Upper lobe of left lung (tissue), 6 donors: ENCODE data around the gene ARHGAP10. TPM values are rescaled to one million over a fixed set of nuclear protein-coding genes. Genes with fewer than 3 reads are reported as not detected.
A peak's percentile ranks its signal among the peaks of the same experiment; 100 is the strongest.

Experiments
- ATAC-seq, 2 donors: fragments of 200-7000 bp; cut with Tn5 transposase; one replicate each; pipeline ENCODE4 v1.9.1; 2022; ENCODE audit warnings: mild to moderate bottlenecking in 2 of 2, moderate library complexity in 2 of 2; ENCODE audit not compliant: low FRiP score in 2 of 2
- DNase-seq, 2 donors: peaks; one replicate each; pipeline ENCODE4 v3.0.0-alpha.2; 2019 to 2020
- H3K27ac ChIP-seq, 4 donors: fragments of 200-600 bp; sonication (generic); one replicate each; pipeline ENCODE4 v1.5.1; 2016 to 2019
- H3K27me3 ChIP-seq, 4 donors: fragments of 200-600 bp; sonication (generic); one replicate each; pipeline ENCODE4 v1.5.1; 2017 to 2019
- H3K36me3 ChIP-seq, 4 donors: fragments of 200-600 bp; sonication (generic); one replicate each; pipeline ENCODE4 v1.5.1; 2016 to 2019
- H3K4me1 ChIP-seq, 4 donors: fragments of 200-600 bp; sonication (generic); one replicate each; pipeline ENCODE4 v1.5.1; 2018 to 2019
- H3K4me3 ChIP-seq, 4 donors: fragments of 200-600 bp; sonication (generic); one replicate each; pipeline ENCODE4 v1.5.1; 2017 to 2019; ENCODE audit warnings: mild to moderate bottlenecking in 2 of 4, moderate library complexity in 1 of 4
- H3K9me3 ChIP-seq, 4 donors: fragments of 200-600 bp; sonication (generic); one replicate each; pipeline ENCODE4 v1.5.1; 2018 to 2019
- CTCF ChIP-seq, 6 experiments: fragments of 450-650 bp in 4 of 6; fragments of 200-600 bp in 2 of 6; sonication (generic) in 2 of 6; IDR thresholded peaks; one replicate each; pipeline ENCODE4 v1.5.1; 2016 to 2019; ENCODE audit warnings: antibody characterized with exemption in 6 of 6
- EP300 ChIP-seq, 4 donors: sonication (generic); formaldehyde crosslinking; IDR thresholded peaks; one replicate each; pipeline ENCODE4 v1.5.1; 2017; ENCODE audit warnings: antibody characterized with exemption in 4 of 4, control low read depth in 2 of 4
- POLR2A ChIP-seq, 4 donors: fragments of 450-650 bp; IDR thresholded peaks; one replicate each; pipeline ENCODE4 v1.5.1; 2016 to 2017; ENCODE audit warnings: antibody characterized with exemption in 4 of 4, mild to moderate bottlenecking in 2 of 4
- POLR2AphosphoS5 ChIP-seq, 2 donors: sonication (generic); formaldehyde crosslinking; IDR thresholded peaks; one replicate each; pipeline ENCODE4 v1.5.1; 2017; ENCODE audit warnings: antibody characterized with exemption in 2 of 2
- WGBS, 2 donors: methylation state at CpG; one replicate each; pipeline ENCODE4 v1.1.5; 2017 to 2018; 5-methylcytosine and 5-hydroxymethylcytosine counted together
- total RNA-seq, 6 donors: library from RNA; depleted of rRNA in 4 of 6; stranded (reverse); fragments of >200 nt in 4 of 6; gene quantifications; one replicate each; pipeline versions ENCODE4 v1.1.0 to v1.2.1, GENCODE V29; 2016 to 2021
- donor health status: DM: no; HTN: no; CAD: no; lungs with moderate emphysema.
- donor health status: DM: no; HTN: yes; CAD: no; lungs with severe emphysema.

ARHGAP10 gene
- total RNA-seq, 6 donors from 2014 or later = 25.9 to 47.1 (median 29.5) TPM

- no peaks in the 10 kb centered on the region for H3K27me3 ChIP-seq
- H3K36me3 ChIP-seq = no peaks in the 10 kb centered on the region
- H3K27ac ChIP-seq = no peak overlapping the region
- 69 to 74% methylated on average over 2 of the region's 2 CpGs for WGBS, 2 donors
- TF ChIP-seq CTCF (IDR thresholded peaks at IDR 0.05) (no peak), POLR2A (IDR thresholded peaks at IDR 0.05) (no peak), EP300 (IDR thresholded peaks at IDR 0.05) (no peak), POLR2AphosphoS5 (IDR thresholded peaks at IDR 0.05) (no peak)
- ATAC-seq (peak in 1 of 2 donors; percentile 57), DNase-seq (no peak)
- no peaks in the 10 kb centered on the region for H3K9me3 ChIP-seq
- no peaks in the 10 kb centered on the region for H3K4me1 ChIP-seq
- no peak overlapping the region for H3K4me3 ChIP-seq
Observed at GRCh38 chr4:148030193-148030873, 298.4 kb downstream of the ARHGAP10 start.

DNA sequence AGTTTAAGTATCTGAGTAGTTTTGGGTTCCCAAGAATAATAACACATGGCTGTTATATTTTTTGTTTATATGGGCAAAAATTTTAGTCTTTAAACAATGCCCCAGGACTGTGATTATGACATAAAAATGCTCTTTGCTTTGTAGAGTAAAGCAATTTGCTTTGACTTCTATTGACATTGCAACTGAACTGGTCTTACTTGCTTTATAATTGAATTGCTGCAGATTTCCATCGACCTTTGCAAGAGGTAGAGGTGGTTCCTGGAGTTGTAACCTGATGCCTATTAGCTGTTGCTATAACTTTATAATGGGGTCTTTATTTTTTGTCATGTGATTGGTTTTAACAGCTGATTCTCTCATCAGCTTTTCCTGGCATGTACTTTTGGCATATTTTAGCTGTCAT is 302.9 kb downstream of the ARHGAP10 start:
- Histone ChIP-seq H3K27ac (no peak overlapping the region), H3K4me3 (no peak overlapping the region), H3K36me3 (no peaks in the 10 kb centered on the region), H3K9me3 (no peaks in the 10 kb centered on the region), H3K27me3 (no peaks in the 10 kb centered on the region), H3K4me1 (no peaks in the 10 kb centered on the region)
- 37 to 58% methylated on average over 1 of the region's 1 CpG for WGBS, 2 donors
- no peak for DNase-seq
- TF ChIP-seq POLR2A (IDR thresholded peaks at IDR 0.05) = no peak
- no peak for TF ChIP-seq EP300 (IDR thresholded peaks at IDR 0.05)
- TF ChIP-seq POLR2AphosphoS5 (IDR thresholded peaks at IDR 0.05) = no peak
- TF ChIP-seq CTCF (IDR thresholded peaks at IDR 0.05) = no peak
- no peak for ATAC-seq

- ATAC-seq (no peak), DNase-seq (no peak)
- TF ChIP-seq CTCF (IDR thresholded peaks at IDR 0.05) (no peak), POLR2A (IDR thresholded peaks at IDR 0.05) (no peak), POLR2AphosphoS5 (IDR thresholded peaks at IDR 0.05) (no peak), EP300 (IDR thresholded peaks at IDR 0.05) (no peak)
- Histone ChIP-seq H3K9me3 (no peaks in the 10 kb centered on the region), H3K27ac (no peak overlapping the region), H3K36me3 (no peaks in the 10 kb centered on the region), H3K27me3 (no peaks in the 10 kb centered on the region), H3K4me3 (no peak overlapping the region), H3K4me1 (peaks cover 0 to 6% (median 0%) of the 10 kb centered on the region in 4 donors)
- 91 to 93% methylated on average over 7 of the region's 7 CpGs for WGBS, 2 donors
Observed at GRCh38 chr4:148041606-148042329, 309.9 kb downstream of the ARHGAP10 start.

DNA sequence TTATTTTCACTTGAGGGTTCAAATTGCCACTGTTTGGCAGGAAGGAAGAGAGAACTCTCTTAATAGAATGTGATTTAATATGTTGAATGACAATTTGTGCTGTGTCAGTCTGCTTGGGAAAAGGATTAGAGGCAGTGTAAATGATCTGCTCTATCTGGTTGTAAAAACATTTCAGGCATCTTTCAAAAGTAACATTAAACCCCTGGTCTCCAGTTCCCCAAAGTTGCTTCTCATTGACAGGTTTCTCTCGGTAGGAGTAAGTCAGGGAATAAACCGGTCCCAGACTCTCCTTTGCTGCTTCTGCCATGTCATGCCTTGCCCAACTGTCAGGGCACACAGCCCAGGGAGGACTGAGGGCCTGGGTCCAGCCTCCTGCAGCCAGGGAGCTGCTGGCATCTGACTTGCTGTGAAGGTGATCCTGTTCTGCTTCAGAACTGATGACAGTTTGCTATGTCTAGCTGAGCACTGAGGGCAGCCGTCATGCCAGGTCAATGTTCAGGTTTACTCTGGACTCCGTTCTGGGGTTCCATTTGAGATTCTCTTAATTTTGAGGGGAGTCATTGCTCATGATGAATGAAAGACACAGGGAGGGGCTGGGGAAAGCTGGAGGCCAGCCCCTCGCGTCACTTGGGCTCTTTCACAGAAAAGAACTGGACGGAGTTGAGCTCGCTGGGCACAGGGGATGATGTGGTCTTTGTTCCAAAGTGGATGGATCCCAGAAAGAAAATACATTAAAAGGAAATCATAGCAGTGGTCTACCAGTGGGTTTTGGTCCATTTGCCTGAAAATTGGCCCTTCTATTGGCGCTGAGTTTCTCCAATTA is 312.4 kb downstream of the ARHGAP10 start:
- DNase-seq (no peak), ATAC-seq (no peak)
- Histone ChIP-seq H3K36me3 (no peaks in the 10 kb centered on the region), H3K27me3 (no peaks in the 10 kb centered on the region), H3K27ac (no peak overlapping the region), H3K4me3 (no peak overlapping the region), H3K9me3 (no peaks in the 10 kb centered on the region), H3K4me1 (peaks cover 0 to 6% (median 0%) of the 10 kb centered on the region in 4 donors)
- 86 to 93% methylated on average over 9 of the region's 9 CpGs for WGBS, 2 donors
- TF ChIP-seq CTCF (IDR thresholded peaks at IDR 0.05) = no peak
- no peak for TF ChIP-seq EP300 (IDR thresholded peaks at IDR 0.05)
- TF ChIP-seq POLR2AphosphoS5 (IDR thresholded peaks at IDR 0.05) = no peak
- no peak for TF ChIP-seq POLR2A (IDR thresholded peaks at IDR 0.05)
